Liver (tissue), 3 donors: ENCODE measurements around the gene CLMN.

Experiments
- ATF3 ChIP-seq: IDR thresholded peaks from 2 replicates; pipeline ENCODE4 v1.6.1; 2016; ENCODE audit warnings: antibody characterized with exemption
- EGR1 ChIP-seq, 2 donors: IDR thresholded peaks; 2 replicates each; pipeline ENCODE4 v1.6.1; 2016 to 2018; ENCODE audit warnings: antibody characterized with exemption in 2 of 2, low read depth in 2 of 2
- GABPA ChIP-seq, 2 donors: IDR thresholded peaks in 1 of 2; conservative IDR thresholded peaks in 1 of 2; 2 replicates each; pipeline ENCODE4 v1.6.1; 2016; ENCODE audit warnings: antibody characterized with exemption in 2 of 2, mild to moderate bottlenecking in 1 of 2, moderate library complexity in 1 of 2
- JUND ChIP-seq, 2 donors: IDR thresholded peaks; 2 replicates each; pipeline ENCODE4 v1.6.1; 2016; ENCODE audit warnings: antibody characterized with exemption in 2 of 2
- RAD21 ChIP-seq, 2 donors: IDR thresholded peaks; 2 replicates each; pipeline ENCODE4 v1.6.1; 2016; ENCODE audit warnings: antibody characterized with exemption in 2 of 2, mild to moderate bottlenecking in 2 of 2
- REST ChIP-seq: IDR thresholded peaks from 2 replicates; pipeline ENCODE4 v1.6.1; 2016; ENCODE audit warnings: antibody characterized with exemption, mild to moderate bottlenecking
- TAF1 ChIP-seq: conservative IDR thresholded peaks from 2 replicates; pipeline ENCODE4 v1.6.1; 2016; ENCODE audit warnings: antibody characterized with exemption, mild to moderate bottlenecking
- YY1 ChIP-seq: IDR thresholded peaks from 2 replicates; pipeline ENCODE4 v1.6.1; 2016; ENCODE audit warnings: antibody characterized with exemption, mild to moderate bottlenecking
- ZBTB33 ChIP-seq: IDR thresholded peaks from 2 replicates; pipeline ENCODE4 v1.6.1; 2016; ENCODE audit warnings: antibody characterized with exemption
- TF ChIP-seq, protein P1 (sequence below): fragments of 150-350 bp; IDR thresholded peaks from 2 replicates; pipeline ENCODE4 v1.5.1; 2017; ENCODE audit warnings: improper control_type of control experiment, low read depth, low read length; ENCODE audit not compliant: missing input control
- donor health status: healthy.
- donor health status: healthy.

GRCh38 chr14:95225251-95225887 is 94.3 kb downstream of the CLMN start:
- TF ChIP-seq, protein P1, sequence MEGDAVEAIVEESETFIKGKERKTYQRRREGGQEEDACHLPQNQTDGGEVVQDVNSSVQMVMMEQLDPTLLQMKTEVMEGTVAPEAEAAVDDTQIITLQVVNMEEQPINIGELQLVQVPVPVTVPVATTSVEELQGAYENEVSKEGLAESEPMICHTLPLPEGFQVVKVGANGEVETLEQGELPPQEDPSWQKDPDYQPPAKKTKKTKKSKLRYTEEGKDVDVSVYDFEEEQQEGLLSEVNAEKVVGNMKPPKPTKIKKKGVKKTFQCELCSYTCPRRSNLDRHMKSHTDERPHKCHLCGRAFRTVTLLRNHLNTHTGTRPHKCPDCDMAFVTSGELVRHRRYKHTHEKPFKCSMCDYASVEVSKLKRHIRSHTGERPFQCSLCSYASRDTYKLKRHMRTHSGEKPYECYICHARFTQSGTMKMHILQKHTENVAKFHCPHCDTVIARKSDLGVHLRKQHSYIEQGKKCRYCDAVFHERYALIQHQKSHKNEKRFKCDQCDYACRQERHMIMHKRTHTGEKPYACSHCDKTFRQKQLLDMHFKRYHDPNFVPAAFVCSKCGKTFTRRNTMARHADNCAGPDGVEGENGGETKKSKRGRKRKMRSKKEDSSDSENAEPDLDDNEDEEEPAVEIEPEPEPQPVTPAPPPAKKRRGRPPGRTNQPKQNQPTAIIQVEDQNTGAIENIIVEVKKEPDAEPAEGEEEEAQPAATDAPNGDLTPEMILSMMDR, result no peak
- TF ChIP-seq EGR1 (IDR thresholded peaks at IDR 0.05; ENCODE audit: low read depth in 2 of 2), result no peak
- TF ChIP-seq REST, result no peak
- no peak for TF ChIP-seq TAF1
- no peak for TF ChIP-seq GABPA (IDR thresholded peaks at IDR 0.05 in 1 of 2, conservative IDR thresholded peaks at IDR 0.05 in 1 of 2)
- no peak for TF ChIP-seq YY1
- TF ChIP-seq ZBTB33, result no peak
- no peak for TF ChIP-seq ATF3
- TF ChIP-seq JUND (IDR thresholded peaks at IDR 0.05), result no peak
- TF ChIP-seq RAD21 (IDR thresholded peaks at IDR 0.05), result no peak
